Type B pancreatic cell (in vitro differentiated cells): ENCODE data around the gene RFX1. TPM values are rescaled to one million over a fixed set of nuclear protein-coding genes. Genes with fewer than 3 reads are reported as not detected.
"Not testable (repeated sequence)": the region's sequence is repeated elsewhere in the genome, so short reads cannot be mapped to it uniquely, and the experiment has no call there.

Experiments used
- DNase-seq: peaks from one replicate; pipeline ENCODE4 v3.0.0; 2021; ENCODE audit warnings: mixed read lengths; ENCODE audit not compliant: unreplicated experiment; ENCODE audit errors: extremely low spot score
- H3K27ac Mint-ChIP-seq: 2 replicates; pipeline ENCODE4 v1.8.0; 2021; ENCODE audit warnings: mild to moderate bottlenecking, mixed read lengths
- H3K27me3 Mint-ChIP-seq: 2 replicates; pipeline ENCODE4 v1.8.0; 2021; ENCODE audit warnings: mixed read lengths
- H3K36me3 Mint-ChIP-seq: 2 replicates; pipeline ENCODE4 v1.8.0; 2021; ENCODE audit warnings: mixed read lengths
- H3K4me1 Mint-ChIP-seq: one replicate; pipeline ENCODE4 v1.8.0; 2021; ENCODE audit warnings: mixed read lengths; ENCODE audit not compliant: unreplicated experiment
- H3K4me3 Mint-ChIP-seq: 2 replicates; pipeline ENCODE4 v1.8.0; 2021; ENCODE audit warnings: mild to moderate bottlenecking, mixed read lengths
- H3K9me3 Mint-ChIP-seq: 2 replicates; pipeline ENCODE4 v1.8.0; 2021; ENCODE audit warnings: mixed read lengths
- CTCF ChIP-seq: fragments of 200-600 bp; sonication (generic); conservative IDR thresholded peaks from 2 replicates; pipeline ENCODE4 v1.5.0; 2021; ENCODE audit warnings: antibody characterized with exemption, mild to moderate bottlenecking
- total RNA-seq: library from RNA; stranded (reverse); gene quantifications from 2 replicates; pipeline ENCODE4 v1.2.1, GENCODE V29; 2021; ENCODE audit warnings: low replicate concordance

The RFX1 gene
- total RNA-seq, 1 donor from 2014 or later = 19.3 TPM

DNA sequence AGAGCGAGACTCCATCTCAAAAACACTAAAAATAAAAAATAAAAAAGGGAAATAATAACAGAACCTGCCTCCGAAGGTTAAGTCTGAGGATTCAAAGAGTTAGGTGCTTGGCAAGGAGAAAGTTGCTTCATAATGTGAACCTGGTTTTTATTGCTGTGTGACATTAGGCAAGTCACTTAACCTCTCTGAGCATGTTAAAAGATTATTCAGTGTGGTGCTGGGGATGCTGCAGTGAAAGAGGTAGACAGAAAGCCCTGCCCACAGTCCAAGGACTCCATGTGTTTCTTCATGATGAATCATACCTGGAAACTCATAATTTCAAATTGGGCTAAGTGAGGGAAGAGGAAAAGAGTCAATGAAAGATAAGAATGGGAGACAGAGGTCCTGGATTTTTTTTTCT, 27.8 kb upstream of the RFX1 start:
- no peaks in the 10 kb centered on the region for H3K4me1 Mint-ChIP-seq
- no peak overlapping the region for H3K4me3 Mint-ChIP-seq
- no peak for DNase-seq
- peaks cover 12% of the 10 kb centered on the region for H3K27me3 Mint-ChIP-seq
- H3K9me3 Mint-ChIP-seq = no peaks in the 10 kb centered on the region
- no peak overlapping the region for H3K27ac Mint-ChIP-seq
- no peak for TF ChIP-seq CTCF
- no peaks in the 10 kb centered on the region for H3K36me3 Mint-ChIP-seq

GRCh38 chr19:14031719-14032480, 25.8 kb upstream of the RFX1 start, which contains the start of gene IL27RA:
Gene IL27RA, plus strand, starts transcription at chr19:14031762. Its CDS starts 111 bp downstream, at chr19:14031873.
- Mint-ChIP-seq H3K27ac (peak within 1 kb of the TSS; percentile 21), H3K4me3 (peak within 1 kb of the TSS; percentile 84), H3K27me3 (peaks cover 23% of the 10 kb centered on the region), H3K9me3 (no peaks in the 10 kb centered on the region), H3K36me3 (no peaks in the 10 kb centered on the region), H3K4me1 (no peaks in the 10 kb centered on the region)
- TF ChIP-seq CTCF = peak; percentile 77
- DNase-seq = no peak

GRCh38 chr19:14030997-14031718, 25.0 kb upstream of the RFX1 start:
- TF ChIP-seq CTCF = no peak
- Mint-ChIP-seq H3K36me3 (no peaks in the 10 kb centered on the region), H3K27ac (peak overlapping the region; percentile 21), H3K4me1 (no peaks in the 10 kb centered on the region), H3K27me3 (peaks cover 23% of the 10 kb centered on the region), H3K4me3 (peak overlapping the region; percentile 81), H3K9me3 (no peaks in the 10 kb centered on the region)
- DNase-seq = no peak

- TF ChIP-seq CTCF = no peak
- Mint-ChIP-seq H3K27me3 (peaks cover 23% of the 10 kb centered on the region), H3K36me3 (no peaks in the 10 kb centered on the region), H3K9me3 (no peaks in the 10 kb centered on the region), H3K4me3 (peak overlapping the region; percentile 27), H3K4me1 (peaks cover under 1% of the 10 kb centered on the region), H3K27ac (no peak overlapping the region)
- DNase-seq = no peak
These were observed 22.8 kb upstream of the RFX1 start for GRCh38 chr19:14028901-14029300.

DNA sequence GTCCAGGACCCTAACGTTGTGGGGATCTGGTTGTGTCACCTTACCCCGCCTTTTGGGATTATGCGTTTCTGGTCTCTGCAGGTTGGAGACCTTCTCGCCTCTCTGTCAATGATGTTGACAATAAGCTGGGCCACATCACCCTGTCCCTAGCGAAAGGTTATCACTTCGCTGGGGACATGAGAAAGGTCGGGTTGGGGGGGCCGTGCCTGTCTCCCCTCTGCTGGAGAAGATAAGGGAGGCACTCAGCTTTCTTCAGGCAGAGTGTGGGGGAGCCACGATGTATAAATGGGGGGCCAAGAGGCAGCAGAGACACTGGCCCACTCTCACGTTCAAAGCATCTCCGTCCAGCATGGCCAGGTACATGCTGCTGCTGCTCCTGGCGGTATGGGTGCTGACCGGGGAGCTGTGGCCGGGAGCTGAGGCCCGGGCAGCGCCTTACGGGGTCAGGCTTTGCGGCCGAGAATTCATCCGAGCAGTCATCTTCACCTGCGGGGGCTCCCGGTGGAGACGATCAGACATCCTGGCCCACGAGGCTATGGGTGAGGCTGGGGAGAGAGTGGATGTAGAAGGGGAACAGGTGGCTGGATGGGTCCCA, 21.8 kb upstream of the RFX1 start, which contains the start of gene RLN3:
Gene RLN3 (plus strand): TSS at position 293 of the 595 bp plus-strand sequence. CDS start 57 bp downstream, at position 350.
- TF ChIP-seq CTCF = no peak
- Mint-ChIP-seq H3K9me3 (no peaks in the 10 kb centered on the region), H3K27me3 (peaks cover 23% of the 10 kb centered on the region), H3K36me3 (no peaks in the 10 kb centered on the region), H3K4me1 (peaks cover 6% of the 10 kb centered on the region), H3K4me3 (peak within 1 kb of the TSS; percentile 27), H3K27ac (no peak within 1 kb of the TSS)
- no peak for DNase-seq

DNA sequence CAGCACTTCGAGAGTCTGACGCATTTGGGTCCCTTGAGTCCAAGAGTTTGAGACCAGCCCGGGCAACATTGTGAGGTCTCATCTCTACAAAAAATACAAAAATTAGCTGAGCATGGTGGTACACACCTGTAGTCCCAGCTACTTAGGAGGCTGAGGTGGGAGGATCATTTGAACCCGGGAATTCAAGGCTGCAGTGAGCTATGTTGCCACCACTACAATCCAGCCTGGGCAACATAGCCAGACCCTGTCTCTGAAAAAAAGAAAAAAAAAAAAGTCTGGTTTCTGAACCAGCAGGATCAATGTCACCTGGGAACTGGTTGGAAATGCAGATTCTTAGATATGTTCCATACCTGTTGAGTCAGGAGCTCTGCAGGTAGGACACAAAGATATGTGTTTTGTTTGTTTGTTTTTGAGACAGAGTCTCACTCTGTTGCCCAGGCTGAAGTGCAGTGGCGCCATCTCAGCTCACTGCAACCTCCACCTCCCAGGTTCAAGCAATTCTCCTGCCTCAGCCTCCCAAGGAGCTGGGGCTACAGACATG, 20.6 kb upstream of the RFX1 start:
- not testable (repeated sequence) for H3K36me3 Mint-ChIP-seq, H3K27ac Mint-ChIP-seq, DNase-seq, H3K9me3 Mint-ChIP-seq, H3K4me3 Mint-ChIP-seq, H3K4me1 Mint-ChIP-seq
- peaks cover 19% of the 10 kb centered on the region for H3K27me3 Mint-ChIP-seq
